A549 (cell line): ENCODE results near the gene SEC22A. TPM values are rescaled to one million over a fixed set of nuclear protein-coding genes. Genes with fewer than 3 reads are reported as not detected.

ENCODE experiments used
- ATAC-seq, 2 experiments: fragments of 200-7000 bp in 1 of 2; fragments of >200 bp in 1 of 2; cut with Nextera tagmentation in 1 of 2; cut with Tn5 transposase in 1 of 2; 3 replicates each; pipeline versions ENCODE4 v1.8.0 to v1.9.1; 2018 to 2020; ENCODE audit warnings: mild to moderate bottlenecking in 1 of 2, moderate library complexity in 1 of 2
- CTCF ChIA-PET: fragments of 300-600 bp; sonication (Branson Sonifier 250); formaldehyde crosslinking; extraction: SDS; loops from one replicate; lab custom pipeline; 2021; ENCODE audit warnings: antibody characterized with exemption, inconsistent platforms; lab: Yijun Ruan, JAX
- POLR2A ChIA-PET: fragments of 350-600 bp; formaldehyde crosslinking; extraction: SDS; loops from one replicate; lab custom pipeline; 2021; ENCODE audit warnings: antibody characterized with exemption, inconsistent platforms; lab: Yijun Ruan, JAX
- DNase-seq, 2 experiments: peaks; one replicate each; pipeline versions ENCODE4 v3.0.0 to v3.0.0-alpha.2; 2011 to 2016; ENCODE audit warnings: low read depth in 1 of 2, low spot score in 1 of 2
- FAIRE-seq: peaks from 2 replicates; lab custom pipeline; 2011; peaks lifted over from hg19 to GRCh38; lab: Jason Lieb, UNC
- H3K27ac ChIP-seq, 2 experiments: fragments of >200 bp; sonication (Bioruptor Twin); formaldehyde crosslinking; 3 replicates each; pipeline ENCODE4 v1.5.1; 2016 to 2017
- H3K4me1 ChIP-seq: fragments of >200 bp; sonication (Bioruptor Twin); formaldehyde crosslinking; 3 replicates; pipeline ENCODE4 v1.6.1; 2016
- H3K4me2 ChIP-seq: fragments of >200 bp; sonication (Bioruptor Twin); formaldehyde crosslinking; 3 replicates; pipeline ENCODE4 v1.6.1; 2016
- H3K4me3 ChIP-seq: fragments of >200 bp; sonication (Bioruptor Twin); formaldehyde crosslinking; 3 replicates; pipeline ENCODE4 v1.5.1; 2016
- H3K9me3 ChIP-seq: fragments of >200 bp; sonication (Bioruptor Twin); formaldehyde crosslinking; 3 replicates; pipeline ENCODE4 v1.6.1; 2016
- ATOH8 ChIP-seq: fragments of 250-450 bp; sonication (Bioruptor Pico); IDR thresholded peaks from 2 replicates; pipeline ENCODE4 v1.5.0; 2020; ENCODE audit warnings: low read depth, mild to moderate bottlenecking, moderate library complexity
- CBX2 ChIP-seq: fragments of 200-600 bp; sonication (generic); IDR thresholded peaks from 2 replicates; pipeline ENCODE4 v1.6.1; 2016; ENCODE audit warnings: low read depth, mild to moderate bottlenecking, borderline replicate concordance
- CHD2 ChIP-seq: fragments of 150-350 bp; IDR thresholded peaks from 2 replicates; pipeline ENCODE4 v1.6.1; 2014; ENCODE audit warnings: low read length; ENCODE audit not compliant: partially characterized antibody
- CHD4 ChIP-seq: fragments of 200-600 bp; sonication (generic); IDR thresholded peaks from 2 replicates; pipeline ENCODE4 v1.6.1; 2016; ENCODE audit warnings: antibody characterized with exemption, mild to moderate bottlenecking, borderline replicate concordance
- ELK1 ChIP-seq: fragments of 150-350 bp; IDR thresholded peaks from 2 replicates; pipeline ENCODE4 v1.6.1; 2014; ENCODE audit warnings: low read depth, mild to moderate bottlenecking, low read length
- EP300 ChIP-seq, 2 experiments: fragments of >200 bp; sonication (Bioruptor Twin); formaldehyde crosslinking; IDR thresholded peaks; 2 replicates in 1 of 2; 3 replicates in 1 of 2; pipeline ENCODE4 v1.6.1; 2016 to 2017
- GATA3 ChIP-seq: IDR thresholded peaks from 2 replicates; pipeline ENCODE4 v1.6.1; 2012; ENCODE audit warnings: borderline replicate concordance
- HMGXB4 ChIP-seq: fragments of 250-450 bp; sonication (Bioruptor Pico); IDR thresholded peaks from 2 replicates; pipeline ENCODE4 v1.5.0; 2021; ENCODE audit warnings: mild to moderate bottlenecking, moderate library complexity, borderline replicate concordance
- HOXB5 ChIP-seq: fragments of 250-450 bp; sonication (Bioruptor Pico); IDR thresholded peaks from 2 replicates; pipeline ENCODE4 v1.5.0; 2020; ENCODE audit warnings: mild to moderate bottlenecking, moderate library complexity
- MAFK ChIP-seq: fragments of 450-650 bp; IDR thresholded peaks from 2 replicates; pipeline ENCODE4 v1.6.1; 2014; ENCODE audit not compliant: partially characterized antibody
- MAZ ChIP-seq: fragments of 150-350 bp; IDR thresholded peaks from 2 replicates; pipeline ENCODE4 v1.6.1; 2014; ENCODE audit warnings: antibody characterized with exemption, low read depth, low read length, borderline replicate concordance
- MYC ChIP-seq: IDR thresholded peaks from 2 replicates; pipeline ENCODE4 v1.6.1; 2012; ENCODE audit warnings: mild to moderate bottlenecking, inconsistent platforms, low read length, improper control_type of control experiment, borderline replicate concordance
- NFE2L2 ChIP-seq: fragments of 150-350 bp; conservative IDR thresholded peaks from 2 replicates; pipeline ENCODE4 v1.6.1; 2014; ENCODE audit warnings: low read length
- NPAS2 ChIP-seq: fragments of 250-450 bp; sonication (Bioruptor Pico); IDR thresholded peaks from 2 replicates; pipeline ENCODE4 v1.8.0; 2022; ENCODE audit warnings: mild to moderate bottlenecking, moderate library complexity, borderline replicate concordance
- NR3C1 ChIP-seq: fragments of >200 bp; sonication (Bioruptor Twin); formaldehyde crosslinking; IDR thresholded peaks from 3 replicates; pipeline ENCODE4 v1.6.1; 2017
- PBX3 ChIP-seq: IDR thresholded peaks from 2 replicates; pipeline ENCODE4 v1.6.1; 2012
- POLR2A ChIP-seq: IDR thresholded peaks from 2 replicates; pipeline ENCODE4 v1.6.1; 2012; ENCODE audit warnings: mild to moderate bottlenecking, low read length
- POLR2AphosphoS2 ChIP-seq: conservative IDR thresholded peaks from 2 replicates; pipeline ENCODE4 v1.6.1; 2012; ENCODE audit warnings: low read length, improper control_type of control experiment, inconsistent platforms
- RAD21 ChIP-seq, 2 experiments: fragments of >200 bp in 1 of 2; sonication (Bioruptor Twin) in 1 of 2; formaldehyde crosslinking in 1 of 2; IDR thresholded peaks in 1 of 2; conservative IDR thresholded peaks in 1 of 2; 2 replicates in 1 of 2; 3 replicates in 1 of 2; pipeline ENCODE4 v1.6.1; 2012 to 2018; ENCODE audit warnings: inconsistent platforms in 1 of 2
- RARB ChIP-seq: fragments of 250-450 bp; sonication (Bioruptor Pico); IDR thresholded peaks from 2 replicates; pipeline ENCODE4 v1.8.0; 2021; ENCODE audit warnings: mild to moderate bottlenecking, moderate library complexity
- RNF2 ChIP-seq: fragments of 200-600 bp; sonication (generic); IDR thresholded peaks from 2 replicates; pipeline ENCODE4 v1.6.1; 2016; ENCODE audit warnings: low read depth, mild to moderate bottlenecking, antibody characterized with exemption, moderate library complexity, borderline replicate concordance
- TFCP2L1 ChIP-seq: fragments of 250-450 bp; sonication (Bioruptor Pico); IDR thresholded peaks from 2 replicates; pipeline ENCODE4 v1.5.0; 2021; ENCODE audit warnings: mild to moderate bottlenecking
- USF2 ChIP-seq: fragments of 450-650 bp; IDR thresholded peaks from 2 replicates; pipeline ENCODE4 v1.6.1; 2014; ENCODE audit warnings: antibody characterized with exemption
- ZC3H11A ChIP-seq: fragments of 450-650 bp; IDR thresholded peaks from 2 replicates; pipeline ENCODE4 v1.6.1; 2014; ENCODE audit warnings: antibody characterized with exemption, mild to moderate bottlenecking
- ZFP36 ChIP-seq: fragments of 450-650 bp; IDR thresholded peaks from 2 replicates; pipeline ENCODE4 v1.6.1; 2014; ENCODE audit warnings: borderline replicate concordance; ENCODE audit not compliant: partially characterized antibody
- ZNF302 ChIP-seq: fragments of 250-450 bp; sonication (Bioruptor Pico); IDR thresholded peaks from 2 replicates; pipeline ENCODE4 v1.9.0; 2021; ENCODE audit warnings: inconsistent platforms, mild to moderate bottlenecking, moderate library complexity
- WGBS: methylation state at CpG from one replicate; pipeline ENCODE4 v1.1.6; 2017; ENCODE audit errors: missing lambda C conversion rate; 5-methylcytosine and 5-hydroxymethylcytosine counted together
- polyA plus RNA-seq, 4 experiments: library from polyadenylated mRNA; depleted of rRNA in 3 of 4; stranded (reverse); fragments of >200 nt; fragmentation: RNase III in 1 of 4; extraction: RNeasy Plus Mini Kit Qiagen cat#74134 plus additional on column Dnase treatment in 1 of 4; gene quantifications; 2 replicates in 3 of 4; 3 replicates in 1 of 4; pipeline ENCODE4 v1.2.3, GENCODE V29; 2011 to 2017

The SEC22A gene
- polyA plus RNA-seq, 2 of the 4 experiments (the other 2 are of a cell fraction) = 23.5 to 29.9 TPM

DNA sequence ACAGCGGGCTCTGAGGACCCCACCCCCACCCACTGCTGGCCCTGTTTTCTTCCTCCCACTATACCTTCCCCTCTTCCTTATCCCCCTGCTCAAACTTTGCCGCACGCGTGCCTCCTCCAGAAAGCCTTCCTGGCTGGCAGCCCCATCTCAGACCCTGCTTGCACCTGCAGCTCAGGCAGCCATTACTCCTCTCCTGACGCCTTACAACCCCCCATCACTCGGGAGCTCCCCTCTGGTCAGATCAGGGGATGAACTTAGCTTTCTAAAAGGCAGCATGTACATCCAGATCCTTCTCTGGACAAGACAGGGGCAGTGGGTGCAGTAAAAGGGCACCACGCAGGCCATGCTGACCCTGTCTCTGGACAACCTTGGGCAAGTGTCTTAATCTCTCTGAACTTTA, 94.5 kb downstream of the SEC22A start:
- no peak for ATAC-seq
- ChIA-PET POLR2A (no interaction called here), CTCF (interaction anchor here (1.2 to 4.8 kb wide), 2 partner anchors 11 to 13 kb away, joined by 3 to 36 read pairs; no protein-coding TSS in a partner anchor)
- WGBS = 64% methylated on average over 7 of the region's 7 CpGs
- TF ChIP-seq NPAS2 (no peak), HOXB5 (no peak), ZC3H11A (no peak), RARB (CRISPR knock-in tag) (no peak), POLR2AphosphoS2 (no peak), MYC (no peak), EP300 (IDR thresholded peaks at IDR 0.05) (no peak), GATA3 (no peak), ZNF302 (CRISPR knock-in tag) (no peak), ELK1 (no peak), NFE2L2 (no peak), CHD4 (no peak), ZFP36 (no peak), CBX2 (no peak), USF2 (no peak), MAFK (no peak), RNF2 (no peak), ATOH8 (CRISPR knock-in tag) (no peak)
- peaks cover 20% of the 10 kb centered on the region for H3K4me1 ChIP-seq
- no peak overlapping the region for H3K4me2 ChIP-seq
- no peak for DNase-seq
- H3K4me3 ChIP-seq = no peak overlapping the region
- no peak overlapping the region for H3K27ac ChIP-seq
- H3K9me3 ChIP-seq = no peaks in the 10 kb centered on the region
- no peak for FAIRE-seq

DNA sequence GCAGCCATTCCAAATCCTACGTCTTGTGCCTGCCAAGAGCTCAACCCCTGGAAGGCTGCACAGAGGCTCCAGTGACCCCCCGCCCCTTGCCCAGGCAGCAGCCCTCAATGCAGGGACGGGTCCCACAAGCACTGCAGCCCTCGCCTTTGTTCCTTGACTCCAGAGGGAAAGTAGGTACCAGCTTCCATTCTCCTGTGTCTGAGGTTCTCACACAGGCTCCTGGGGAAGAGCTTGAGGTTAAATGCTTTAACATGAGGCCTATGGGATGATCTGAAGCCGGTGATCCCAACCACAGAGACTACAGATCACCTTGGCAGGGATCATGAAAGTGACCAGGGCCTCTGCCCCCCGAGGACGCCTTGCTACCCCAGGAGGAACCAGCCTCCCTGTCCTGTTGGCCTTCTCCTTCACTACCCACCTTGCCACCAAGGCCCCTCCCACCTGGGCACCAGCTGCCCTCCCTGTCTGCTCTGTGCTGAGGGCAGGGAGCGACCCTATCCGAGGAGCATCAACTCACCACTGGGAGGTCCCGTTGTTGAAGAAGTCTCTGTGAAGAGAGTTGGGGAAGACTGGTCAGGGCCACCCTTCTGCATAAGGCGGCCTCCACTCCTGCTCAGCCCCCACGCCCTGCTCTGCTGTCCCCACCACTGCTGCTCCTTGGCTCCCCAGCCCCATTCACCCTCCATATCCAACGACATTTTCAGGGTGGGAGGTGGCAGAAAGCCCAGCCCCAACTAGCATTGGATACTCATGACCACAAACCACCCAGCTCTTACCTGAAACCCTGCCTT, 95.3 kb downstream of the SEC22A start:
- CTCF ChIA-PET = interaction anchor here (1.2 to 4.8 kb wide), 2 partner anchors 12 to 13 kb away, joined by 3 to 36 read pairs; no protein-coding TSS in a partner anchor
- POLR2A ChIA-PET = no interaction called here
- Histone ChIP-seq H3K4me2 (no peak overlapping the region), H3K4me1 (peaks cover 22% of the 10 kb centered on the region), H3K27ac (0 out of 6 replicates have a peak overlapping the region, but pooled peaks of 1 of the 2 experiments have one; percentile 2), H3K4me3 (no peak overlapping the region), H3K9me3 (no peaks in the 10 kb centered on the region)
- DNase-seq (no peak), FAIRE-seq (no peak), ATAC-seq (no peak)
- 75% methylated on average over 12 of the region's 13 CpGs for WGBS
- TF ChIP-seq ZC3H11A = no peak
- TF ChIP-seq NPAS2 = no peak
- TF ChIP-seq POLR2AphosphoS2 = no peak
- TF ChIP-seq POLR2A = no peak
- no peak for TF ChIP-seq TFCP2L1
- no peak for TF ChIP-seq RARB (CRISPR knock-in tag)
- no peak for TF ChIP-seq CHD2

- Histone ChIP-seq H3K4me1 (peaks cover 22% of the 10 kb centered on the region), H3K4me3 (no peak overlapping the region), H3K9me3 (no peaks in the 10 kb centered on the region), H3K27ac (0 out of 6 replicates have a peak overlapping the region, but pooled peaks of 1 of the 2 experiments have one; percentile 2), H3K4me2 (no peak overlapping the region)
- no peak for DNase-seq
- WGBS = 77% methylated on average over 5 of the region's 6 CpGs
- ATAC-seq = no peak
- FAIRE-seq = no peak
- CTCF ChIA-PET = interaction anchor here (1.2 to 4.8 kb wide), 2 partner anchors 12 kb away, joined by 3 to 36 read pairs; no protein-coding TSS in a partner anchor
- POLR2A ChIA-PET = no interaction called here
- no peak for TF ChIP-seq HMGXB4 (CRISPR knock-in tag)
- TF ChIP-seq PBX3 = no peak
- TF ChIP-seq RAD21 (conservative IDR thresholded peaks at IDR 0.05 in 1 of 2, IDR thresholded peaks at IDR 0.05 in 1 of 2) = peak in 1 of 2 experiments; percentile 37; a peak in 2 of 5 replicates
- no peak for TF ChIP-seq MAZ
- no peak for TF ChIP-seq RNF2
- no peak for TF ChIP-seq ZFP36
- no peak for TF ChIP-seq NR3C1
These were observed 95.8 kb downstream of the SEC22A start for GRCh38 chr3:123297627-123297899.
